A204.1 (cell line): ENCODE data around the gene STOX2.

Source experiments
- FAIRE-seq: peaks from 2 replicates; lab custom pipeline; 2012; peaks lifted over from hg19 to GRCh38; lab: Jason Lieb, UNC

STOX2 gene

DNA sequence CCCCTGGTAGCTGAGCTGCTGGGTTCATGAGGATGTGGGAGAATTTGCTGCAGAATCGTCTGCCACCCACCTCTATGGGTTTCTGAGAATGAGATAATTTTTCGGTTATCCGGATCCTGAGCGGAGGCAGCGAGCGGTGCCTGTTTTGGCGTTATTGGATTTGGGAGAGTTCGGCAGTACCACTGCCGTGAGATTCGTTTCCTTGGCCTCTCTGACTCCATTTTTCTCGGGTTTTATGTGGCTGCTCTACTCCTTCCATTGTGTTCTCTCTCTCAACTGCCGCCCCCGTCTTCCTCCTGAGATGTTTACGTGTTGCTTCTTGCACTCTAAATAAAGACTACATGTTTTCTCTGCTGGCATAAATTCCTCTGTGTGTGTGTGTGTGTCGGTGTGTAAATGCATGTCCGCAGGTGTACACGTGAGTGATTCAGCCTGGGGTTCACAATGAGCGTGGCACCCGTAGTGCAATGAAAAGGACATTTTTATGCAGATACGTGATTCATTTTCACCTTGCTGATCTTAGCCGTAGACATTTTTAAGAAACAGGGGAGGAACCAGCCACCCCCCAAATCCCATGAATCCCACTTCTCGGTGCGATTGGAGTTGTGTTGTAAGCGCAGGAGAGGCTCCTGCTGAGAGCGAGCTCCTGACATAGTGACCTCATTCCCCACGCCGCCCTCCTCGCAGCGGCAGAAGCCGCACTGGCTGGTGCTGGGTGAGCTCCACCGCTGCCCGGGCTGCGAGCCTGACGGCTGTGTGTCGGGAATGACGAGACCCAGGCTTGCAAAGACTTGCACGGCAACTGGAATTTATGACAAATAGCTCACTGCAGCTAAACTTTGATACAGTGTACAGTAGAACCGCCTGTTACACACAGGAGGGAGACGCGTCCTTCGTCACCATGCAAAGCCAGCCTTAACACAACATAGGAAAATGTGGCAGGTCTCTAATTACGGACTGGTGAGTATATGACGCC is 82.2 kb downstream of the STOX2 start:
- FAIRE-seq, result no peak

GRCh38 chr4:183987987-183988392 is 82.9 kb downstream of the STOX2 start:
- FAIRE-seq, result no peak

DNA sequence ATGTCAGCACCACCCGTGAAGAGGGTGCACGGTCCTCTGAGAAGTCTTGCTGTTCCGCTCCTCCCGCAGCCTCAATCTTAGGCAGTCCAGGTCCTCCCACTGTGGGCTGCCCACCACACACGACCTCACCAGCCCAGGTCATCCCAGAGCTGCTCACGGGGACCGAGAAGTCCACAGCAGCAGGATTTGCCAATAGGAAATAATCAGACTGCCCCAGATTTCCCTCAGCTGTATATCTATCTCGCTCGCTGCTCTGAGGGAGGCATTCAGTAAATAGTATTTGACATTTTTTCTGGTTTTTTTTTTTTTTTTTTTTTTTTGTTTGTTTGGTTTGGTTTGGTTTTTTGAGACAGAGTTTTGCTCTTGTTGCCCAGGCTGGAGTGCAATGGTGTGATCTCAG is 83.8 kb downstream of the STOX2 start:
- no peak for FAIRE-seq

- no peak for FAIRE-seq
These were observed 84.4 kb downstream of the STOX2 start for GRCh38 chr4:183989461-183989860.

DNA sequence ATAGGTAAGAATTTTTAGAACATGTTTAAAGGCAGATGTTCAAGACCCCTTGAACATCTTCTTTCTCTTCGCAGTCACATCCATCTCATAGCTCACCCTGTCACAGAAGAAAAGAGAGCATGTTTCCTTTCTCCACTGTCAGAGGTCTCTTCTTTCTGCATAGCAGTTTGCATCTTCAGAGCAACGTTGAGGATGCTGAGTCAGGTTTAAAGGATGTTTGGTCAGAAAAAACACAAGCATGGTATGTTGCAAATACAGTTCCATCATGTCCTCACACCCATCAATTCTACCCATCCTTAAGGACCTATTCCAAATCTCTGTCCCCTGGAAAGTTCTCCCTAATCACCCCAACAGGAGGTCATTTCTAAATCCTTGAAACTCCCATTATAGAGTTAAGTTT is 84.8 kb downstream of the STOX2 start:
- no peak for FAIRE-seq

- FAIRE-seq, result no peak
These were observed 88.6 kb downstream of the STOX2 start for GRCh38 chr4:183993676-183994075.

DNA sequence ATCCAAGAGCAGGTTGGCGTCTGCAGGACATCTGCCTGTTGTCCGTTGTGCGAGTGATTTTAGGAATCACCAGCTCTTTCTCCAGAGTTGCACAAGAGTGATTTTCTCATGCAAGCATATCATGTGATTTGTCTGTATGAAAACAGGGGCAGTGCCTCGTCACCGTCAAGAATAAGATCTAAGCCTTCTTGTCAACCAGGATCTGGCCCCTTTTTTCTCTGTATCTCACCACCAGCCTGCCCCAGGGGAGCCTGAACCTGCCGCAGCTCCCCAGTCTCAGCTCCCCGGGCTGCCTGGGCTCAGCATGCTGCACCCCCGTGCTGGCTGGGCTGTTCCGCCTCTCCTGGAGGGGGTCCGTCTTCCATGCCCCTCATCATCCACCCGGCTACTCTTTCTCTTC is 90.5 kb downstream of the STOX2 start:
- FAIRE-seq, result no peak

DNA sequence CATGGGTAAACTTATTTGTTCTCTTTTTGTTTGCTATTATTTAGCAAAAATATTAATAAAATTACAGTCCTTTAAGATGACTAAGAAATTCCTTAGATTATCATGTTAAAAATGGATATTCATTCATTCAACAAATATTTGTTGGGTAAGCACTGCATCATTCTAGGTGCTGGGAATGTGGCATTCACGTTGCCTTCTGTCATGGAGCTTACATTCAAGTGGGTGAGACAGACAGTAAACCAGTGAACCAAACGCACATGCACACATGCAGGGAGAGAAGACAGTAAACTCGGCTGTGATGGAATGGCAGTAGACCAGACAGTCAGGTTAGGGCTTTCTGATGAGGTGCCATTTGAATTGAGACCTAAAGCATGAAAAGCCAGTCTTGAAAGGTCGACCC is 91.8 kb downstream of the STOX2 start:
- no peak for FAIRE-seq

- FAIRE-seq, result no peak
These were observed 94.3 kb downstream of the STOX2 start for GRCh38 chr4:183999435-183999834.

DNA sequence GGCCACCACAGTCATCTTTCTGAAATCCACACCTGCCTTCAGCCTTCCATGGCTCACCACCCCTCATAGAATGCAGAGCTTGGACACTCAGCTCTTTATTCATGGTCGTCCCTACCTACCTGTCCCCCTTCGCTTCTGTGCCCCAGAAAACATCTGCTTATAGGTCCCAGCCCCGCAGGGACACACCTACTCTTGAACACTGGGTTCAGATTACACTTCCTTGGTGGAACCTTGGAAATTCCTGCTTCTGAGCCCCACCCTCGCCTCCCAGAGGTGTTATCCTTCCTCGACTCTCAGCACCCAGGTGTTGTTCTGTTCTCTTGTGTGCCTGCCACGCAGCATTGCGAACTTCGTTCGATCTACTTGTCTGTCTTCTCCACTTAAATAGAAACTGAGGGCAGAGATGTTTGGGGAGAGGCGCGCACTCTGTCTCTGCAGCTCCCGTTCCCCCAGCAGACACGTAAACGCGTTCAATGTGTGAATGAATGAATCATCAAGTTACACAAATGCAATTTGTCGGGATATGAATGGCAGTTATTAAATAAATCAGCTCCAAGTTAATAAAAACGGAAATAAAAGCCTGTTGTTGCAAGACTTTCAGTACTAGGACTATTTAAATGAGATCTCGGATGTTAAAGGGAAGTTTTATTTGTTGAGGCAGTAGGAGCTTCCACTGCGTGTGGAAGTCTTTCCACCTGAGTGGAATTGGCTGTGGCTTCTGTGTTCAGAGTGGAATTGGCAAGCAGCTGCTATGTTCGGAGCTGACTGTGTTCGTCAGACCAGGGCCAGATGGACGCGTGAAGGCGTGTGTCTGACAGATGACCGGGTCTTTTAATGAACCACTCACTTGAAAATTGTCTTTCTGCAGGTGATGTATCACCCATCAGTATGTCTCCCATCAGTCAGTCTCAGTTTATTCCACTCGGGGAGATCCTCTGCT is 95.6 kb downstream of the STOX2 start:
- FAIRE-seq, result no peak

DNA sequence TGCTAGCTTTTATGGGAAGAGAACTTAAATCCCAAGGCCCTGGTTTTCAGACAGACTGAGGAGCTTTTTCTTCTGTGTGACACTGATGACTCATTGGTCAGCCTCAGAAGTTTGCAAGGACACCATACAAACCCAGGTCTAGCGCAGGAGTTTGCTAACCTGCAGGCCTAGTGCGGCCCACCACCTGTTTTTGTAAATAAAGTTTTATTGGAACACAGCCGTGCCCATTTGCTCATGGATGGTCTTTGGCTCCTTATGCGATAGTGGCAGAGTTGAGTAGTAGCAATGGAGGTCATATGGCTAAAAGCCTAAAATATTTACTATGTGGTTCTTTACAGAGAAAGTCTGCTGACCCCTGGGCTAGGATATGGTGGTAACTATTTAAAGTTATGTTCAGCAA is 98.3 kb downstream of the STOX2 start:
- no peak for FAIRE-seq

- no peak for FAIRE-seq
These were observed 102.8 kb downstream of the STOX2 start for GRCh38 chr4:184007891-184008290.

GRCh38 chr4:184010696-184011095 is 105.6 kb downstream of the STOX2 start:
- FAIRE-seq, result no peak

DNA sequence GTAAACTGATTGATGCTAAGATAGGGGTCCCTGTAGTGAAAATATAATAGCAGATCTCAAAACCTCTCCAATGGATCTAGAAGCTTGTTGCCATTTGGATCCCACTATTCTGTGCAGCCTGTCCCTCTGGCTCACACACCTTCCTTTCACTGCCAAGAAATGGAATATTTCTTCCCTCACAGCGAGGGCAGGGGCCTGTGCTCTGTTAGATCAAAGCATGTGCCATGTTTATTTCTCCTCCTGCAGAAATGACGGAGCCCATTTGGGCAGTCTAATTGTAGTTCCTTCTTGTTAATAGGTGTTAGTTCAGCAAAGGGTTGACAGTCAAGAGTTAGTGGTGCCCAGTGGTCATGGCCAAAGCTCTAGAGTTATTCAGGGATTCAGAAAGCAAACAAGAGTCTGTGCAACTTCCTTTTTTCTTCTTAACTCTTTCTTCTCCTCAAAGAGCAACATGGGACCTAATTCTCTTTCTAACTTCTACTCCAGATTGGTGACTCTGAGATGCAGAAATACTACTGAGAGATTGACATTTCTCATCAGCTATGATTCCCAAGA is 106.8 kb downstream of the STOX2 start:
- FAIRE-seq, result no peak

GRCh38 chr4:184012937-184013336 is 107.8 kb downstream of the STOX2 start:
- no peak for FAIRE-seq

DNA sequence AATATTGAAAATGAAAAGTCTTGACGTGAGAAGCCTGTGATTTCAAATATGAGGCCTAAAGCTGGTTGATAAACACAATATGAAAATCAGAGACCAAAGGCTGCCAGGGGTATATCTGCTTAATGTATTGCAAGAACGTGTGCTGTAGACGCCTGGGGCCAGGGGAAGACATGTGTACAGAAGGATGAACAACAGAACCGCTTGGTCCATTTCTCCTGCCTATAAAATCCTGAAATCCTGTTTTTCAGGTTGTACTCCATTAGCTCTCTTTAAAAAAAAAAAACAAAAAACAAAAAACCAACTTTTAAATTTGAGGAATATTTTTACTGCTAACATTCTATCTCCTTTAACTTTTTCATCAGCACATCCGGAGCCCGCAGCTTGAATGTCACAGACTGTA is 109.2 kb downstream of the STOX2 start:
- FAIRE-seq, result no peak

DNA sequence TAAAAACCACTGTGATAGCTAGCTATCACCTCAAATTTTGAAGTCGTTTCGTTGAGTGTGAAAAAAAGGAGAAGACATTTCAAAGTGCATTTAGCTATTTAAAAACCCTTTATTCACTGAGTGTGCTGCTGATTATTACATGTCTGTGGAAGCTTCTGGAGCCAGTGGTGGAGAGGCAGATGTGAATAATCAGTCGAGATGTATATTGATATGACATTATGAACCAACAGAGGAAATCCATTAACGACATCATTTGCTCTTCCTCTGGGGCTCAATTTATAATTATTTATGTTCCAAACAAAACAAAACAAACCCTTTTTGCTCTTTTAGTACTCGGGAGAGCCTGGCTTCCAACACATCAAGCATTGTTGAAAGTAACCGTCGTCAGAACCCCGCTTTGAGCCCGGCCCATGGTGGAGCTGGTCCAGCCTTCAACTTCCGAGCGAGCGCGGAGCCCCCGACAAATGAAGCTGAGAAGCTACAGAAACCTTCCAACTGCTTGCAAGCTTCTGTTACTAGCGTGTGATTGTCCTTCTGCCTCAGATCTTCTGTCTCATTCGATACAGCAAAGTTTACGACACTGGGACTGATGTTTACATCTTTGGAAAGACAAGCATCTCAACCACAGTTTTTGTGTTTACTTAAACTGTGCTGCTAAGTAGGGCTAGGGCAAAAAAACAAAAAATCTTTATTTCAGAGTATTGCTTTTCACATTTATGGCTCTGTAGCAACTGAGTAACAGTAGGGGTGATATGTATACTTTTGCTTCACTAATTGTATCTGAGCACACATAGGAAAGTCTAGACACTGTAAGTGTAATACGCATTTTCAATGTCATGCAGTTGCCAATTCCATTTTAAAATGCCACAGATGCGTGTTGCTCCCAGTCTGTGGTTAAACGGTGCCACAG is 111.9 kb downstream of the STOX2 start:
- no peak for FAIRE-seq

DNA sequence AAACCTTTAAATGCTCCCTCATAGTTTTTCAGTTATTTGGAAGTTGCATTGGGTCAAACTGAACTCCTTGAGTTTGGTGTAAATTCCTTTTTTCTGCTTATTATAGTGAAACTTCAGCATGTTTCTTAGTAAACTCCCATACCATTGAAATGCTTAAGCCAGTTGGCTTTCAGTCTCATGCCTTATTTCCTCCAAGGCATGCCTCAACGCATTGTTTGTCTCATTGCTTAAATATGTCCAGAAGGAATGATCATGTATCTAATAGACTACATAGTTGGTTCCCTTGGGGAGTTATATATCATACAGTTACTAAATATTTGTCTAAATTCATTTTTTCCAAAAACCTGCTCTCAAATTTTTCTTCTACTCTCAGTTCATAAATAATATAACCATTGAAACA is 114.0 kb downstream of the STOX2 start:
- no peak for FAIRE-seq

DNA sequence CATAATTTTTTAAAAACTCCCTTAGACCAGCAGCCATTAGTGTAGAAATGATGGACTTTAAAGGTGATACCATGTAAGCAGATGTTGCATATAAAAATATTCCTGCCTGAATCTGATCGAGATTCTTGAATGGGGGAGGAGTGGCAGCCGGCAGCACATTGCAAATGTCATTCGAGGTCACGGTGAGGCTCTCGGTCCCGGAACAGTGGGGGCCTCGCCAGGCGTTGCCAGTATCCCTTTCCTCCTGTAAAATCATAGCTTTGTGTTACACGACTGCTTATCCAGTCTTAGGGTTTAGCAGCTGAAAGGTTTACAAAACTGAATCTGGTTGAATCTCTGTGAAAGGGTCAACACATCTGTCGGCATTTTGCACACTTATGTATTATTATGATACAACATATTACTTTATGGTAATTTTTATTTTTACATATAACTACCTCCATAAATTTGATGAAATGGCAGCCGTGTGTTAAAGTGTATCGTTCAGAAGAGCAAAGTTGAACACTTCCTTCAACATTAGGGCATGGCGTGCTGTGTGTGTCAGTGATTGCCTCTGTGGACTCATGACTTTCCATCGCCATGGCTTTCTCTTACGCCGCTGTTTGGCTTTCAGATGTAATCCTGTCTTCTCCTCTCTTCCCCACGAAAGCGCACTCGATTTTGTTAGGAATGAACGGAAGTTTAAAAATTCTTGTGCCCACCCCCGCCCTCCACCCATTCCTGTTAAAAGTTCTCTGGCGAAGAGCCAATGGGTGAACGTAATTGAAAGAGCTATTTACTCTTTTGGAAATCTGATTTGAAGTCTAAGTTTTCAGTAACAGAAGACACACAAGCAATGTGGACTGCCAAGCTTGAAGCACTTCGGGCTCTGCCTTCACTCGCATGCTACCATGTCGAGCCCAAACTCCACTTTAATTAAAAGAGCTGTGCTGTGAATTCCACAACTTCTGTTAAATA is 114.8 kb downstream of the STOX2 start:
- FAIRE-seq, result no peak

- no peak for FAIRE-seq
These were observed 116.3 kb downstream of the STOX2 start for GRCh38 chr4:184021389-184021788.
